ENCODE results near the gene MAEA.
A peak's percentile ranks its signal among the peaks of the same experiment; 100 is the strongest.
"Not testable (repeated sequence)": the region's sequence is repeated elsewhere in the genome, so short reads cannot be mapped to it uniquely, and the experiment has no call there.

MAEA gene

DNA sequence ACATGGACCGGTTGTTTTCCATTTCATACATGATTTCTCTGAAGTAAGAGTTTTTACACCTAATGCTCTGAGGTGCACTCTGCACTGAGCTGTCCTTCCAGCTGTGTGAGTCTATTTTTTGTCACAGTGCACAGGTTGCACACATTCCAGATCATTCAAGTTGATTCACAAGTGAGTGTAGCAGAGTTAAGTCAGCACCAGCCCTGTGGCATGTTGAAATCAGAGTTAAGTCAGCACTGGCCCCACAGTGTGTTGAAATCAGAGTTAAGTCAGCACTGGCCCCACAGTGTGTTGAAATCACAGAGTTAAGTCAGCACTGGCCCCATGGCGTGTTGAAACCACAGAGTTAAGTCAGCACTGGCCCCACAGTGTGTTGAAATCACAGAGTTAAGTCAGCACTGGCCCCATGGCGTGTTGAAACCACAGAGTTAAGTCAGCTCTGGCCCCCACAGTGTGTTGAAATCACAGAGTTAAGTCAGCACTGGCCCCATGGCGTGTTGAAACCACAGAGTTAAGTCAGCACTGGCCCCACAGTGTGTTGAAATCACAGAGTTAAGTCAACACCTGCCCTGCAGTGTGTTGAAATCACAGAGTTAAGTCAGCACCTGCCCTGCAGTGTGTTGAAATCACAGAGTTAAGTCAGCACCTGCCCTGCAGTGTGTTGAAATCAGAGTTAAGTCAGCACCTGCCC is 45.6 kb downstream of the MAEA start:
- ATAC-seq, result not testable (repeated sequence)

DNA sequence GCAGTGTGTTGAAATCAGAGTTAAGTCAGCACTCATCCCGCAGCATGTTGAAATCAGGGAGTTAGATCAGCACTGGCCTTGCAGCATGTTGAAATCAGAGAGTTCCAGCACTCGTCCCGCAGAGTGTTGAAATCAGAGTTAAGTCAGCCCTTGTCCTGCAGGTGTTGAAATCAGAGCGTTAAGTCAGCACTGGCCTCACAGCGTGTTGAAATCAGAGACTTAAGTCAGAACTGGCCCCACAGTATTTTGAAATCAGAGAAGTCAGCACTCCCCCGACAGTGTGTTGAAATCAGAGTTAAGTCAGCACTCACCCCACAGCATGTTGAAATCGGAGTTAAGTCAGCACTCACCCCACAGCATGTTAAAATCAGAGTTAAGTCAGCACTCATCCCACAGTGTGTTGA is 46.4 kb downstream of the MAEA start:
- ATAC-seq, result no peak

DNA sequence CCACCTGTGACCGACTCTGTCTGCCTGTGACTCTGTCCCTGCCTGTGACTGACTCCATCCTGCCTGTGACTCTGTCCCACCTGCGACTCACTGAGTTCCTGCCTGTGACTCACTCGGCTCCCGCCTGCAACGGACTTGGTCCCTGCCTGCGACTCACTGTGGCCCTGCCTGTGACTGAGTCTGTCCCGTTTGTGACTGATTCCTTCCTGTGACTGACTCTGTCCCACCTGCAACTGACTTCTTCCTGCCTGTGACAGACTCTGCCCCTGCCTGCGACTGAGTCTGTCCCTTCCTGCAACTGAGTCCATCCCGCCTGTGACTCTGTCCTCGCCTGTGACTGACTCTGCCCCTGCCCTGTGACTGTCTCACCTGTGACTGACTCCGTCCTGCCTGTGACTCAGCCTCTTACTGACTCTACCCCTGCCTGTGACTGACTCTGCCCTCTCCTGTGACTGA is 47.7 kb downstream of the MAEA start:
- ATAC-seq, result peak; percentile 87 to 88

DNA sequence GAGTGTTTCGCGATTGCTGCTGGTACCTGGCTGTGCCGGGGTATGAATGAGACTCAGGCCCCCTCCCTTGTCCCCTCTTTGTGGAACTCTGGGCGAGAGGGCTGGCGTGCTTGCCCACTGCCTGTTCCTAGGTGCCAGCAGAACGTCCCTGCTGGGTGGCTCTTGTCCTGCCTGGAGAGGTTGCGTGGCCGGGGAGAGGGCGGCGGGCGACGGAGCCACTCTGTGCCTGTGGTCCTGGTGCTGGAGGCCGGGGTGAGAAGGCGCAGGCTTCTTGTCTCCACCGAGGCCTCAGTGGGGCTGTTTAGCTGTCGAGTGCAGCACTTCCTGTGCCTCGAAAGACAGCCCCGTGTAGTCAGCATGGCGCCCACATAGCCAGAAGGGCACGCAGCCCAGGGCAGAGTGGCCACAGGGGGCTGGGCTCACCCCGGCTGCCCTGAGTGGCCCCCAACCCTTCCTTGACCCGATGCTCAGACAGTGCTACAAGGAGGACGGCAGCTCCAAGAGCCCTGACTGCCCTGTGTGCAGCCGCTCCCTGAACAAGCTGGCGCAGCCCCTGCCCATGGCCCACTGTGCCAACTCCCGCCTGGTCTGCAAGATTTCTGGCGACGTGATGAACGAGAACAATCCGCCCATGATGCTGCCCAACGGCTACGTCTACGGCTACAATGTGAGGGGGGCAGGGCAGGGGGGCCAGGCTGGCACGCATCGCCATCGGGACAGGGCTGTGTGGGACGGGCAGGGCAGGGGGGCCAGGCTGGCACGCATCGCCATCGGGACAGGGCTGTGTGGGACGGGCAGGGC is 48.5 kb downstream of the MAEA start:
- no peak for ATAC-seq

DNA sequence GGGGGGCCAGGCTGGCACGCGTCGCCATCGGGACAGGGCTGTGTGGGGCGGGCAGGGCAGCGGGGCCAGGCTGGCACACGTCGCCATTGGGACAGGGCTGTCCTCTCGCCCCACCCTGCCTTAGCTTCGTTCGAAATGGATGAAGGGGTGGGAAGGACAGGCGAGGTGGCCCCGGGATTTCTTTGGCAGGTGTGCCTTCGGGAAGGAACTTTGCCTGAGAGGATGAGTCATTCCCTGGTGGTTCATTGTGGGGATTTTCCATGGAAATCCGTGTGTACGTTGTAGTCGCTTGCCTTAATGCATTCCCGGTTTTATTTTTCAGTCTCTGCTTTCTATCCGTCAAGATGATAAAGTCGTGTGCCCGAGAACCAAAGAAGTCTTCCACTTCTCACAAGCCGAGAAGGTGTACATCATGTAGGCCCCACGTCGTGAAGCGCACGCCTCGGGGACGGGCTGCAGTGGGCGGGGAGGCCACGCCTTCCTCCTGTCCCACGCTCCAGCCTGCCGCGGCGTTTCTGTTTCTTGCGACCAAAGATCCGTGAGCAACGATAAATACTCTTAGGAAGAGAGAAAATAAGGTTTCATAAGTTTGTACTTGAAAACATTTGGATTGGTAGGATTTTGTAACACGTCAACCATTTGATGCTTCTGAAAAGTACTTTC is 49.2 kb downstream of the MAEA start:
- no peak for ATAC-seq

DNA sequence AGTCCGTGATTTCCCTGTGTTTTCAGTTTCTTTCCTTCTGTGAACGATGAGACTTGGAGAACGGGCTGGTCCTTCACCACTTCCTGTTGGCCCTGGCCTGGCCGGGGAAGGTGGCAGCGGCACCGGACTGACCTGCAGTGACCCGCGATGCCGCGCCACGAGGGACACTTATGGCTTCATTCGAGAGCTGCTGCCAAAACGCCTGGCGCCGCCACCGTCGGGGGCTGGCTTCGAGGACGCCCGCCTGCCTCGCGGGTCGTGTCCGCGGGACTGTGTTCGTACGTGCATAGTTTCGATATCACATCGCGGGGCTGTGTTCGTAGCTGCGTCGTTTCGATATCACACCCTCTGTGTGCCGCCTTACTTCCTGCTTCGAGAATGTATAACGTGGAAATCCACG is 49.8 kb downstream of the MAEA start:
- no peak for ATAC-seq

DNA sequence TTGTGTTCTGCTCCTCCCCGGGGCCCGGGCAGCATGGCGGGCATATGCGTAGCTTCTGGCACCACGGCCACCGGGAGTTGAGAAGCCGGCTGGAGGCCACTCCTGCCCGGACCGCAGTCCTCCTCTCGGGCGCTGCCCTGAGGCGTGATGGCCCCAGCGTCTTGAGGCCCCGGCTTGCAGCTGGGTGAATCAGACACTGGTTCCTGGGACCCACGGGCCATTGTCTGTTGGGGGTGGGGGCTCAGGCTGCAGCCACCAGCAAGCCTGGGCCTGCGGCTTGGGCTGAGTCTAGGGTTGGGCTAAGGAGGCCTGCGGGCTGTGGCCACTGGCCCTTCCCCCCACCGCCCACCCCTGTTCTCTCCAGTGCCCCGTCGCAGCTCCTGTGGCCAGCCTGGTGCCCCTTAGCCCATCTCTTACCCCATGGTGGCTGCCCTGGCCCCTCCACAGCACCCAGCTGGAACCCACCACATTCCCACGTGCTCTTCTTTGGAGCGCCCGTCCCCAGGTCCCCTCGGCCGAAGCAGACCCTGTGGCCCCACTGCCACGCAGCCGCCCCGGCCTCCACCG is 50.6 kb downstream of the MAEA start:
- ATAC-seq, result no peak

DNA sequence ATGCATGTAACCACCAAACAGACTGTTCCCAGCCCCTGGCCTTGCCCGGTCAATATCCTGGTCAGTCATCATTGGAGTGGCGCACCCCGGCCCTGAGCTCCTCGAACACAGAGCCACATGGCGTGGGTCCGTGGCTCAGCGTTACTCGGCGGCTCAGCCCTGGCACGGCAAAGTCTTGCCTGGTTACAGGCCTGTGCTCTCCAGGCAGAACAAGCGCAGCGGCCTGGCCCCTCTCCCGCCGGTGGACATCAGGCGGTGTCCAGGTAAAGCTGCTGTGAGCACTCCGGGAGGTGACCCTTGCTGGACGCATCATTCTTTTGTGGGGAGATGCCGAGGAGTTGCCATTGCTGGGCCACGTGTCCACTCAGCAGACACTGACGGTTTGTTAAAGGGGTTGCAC is 51.2 kb downstream of the MAEA start:
- ATAC-seq, result no peak

DNA sequence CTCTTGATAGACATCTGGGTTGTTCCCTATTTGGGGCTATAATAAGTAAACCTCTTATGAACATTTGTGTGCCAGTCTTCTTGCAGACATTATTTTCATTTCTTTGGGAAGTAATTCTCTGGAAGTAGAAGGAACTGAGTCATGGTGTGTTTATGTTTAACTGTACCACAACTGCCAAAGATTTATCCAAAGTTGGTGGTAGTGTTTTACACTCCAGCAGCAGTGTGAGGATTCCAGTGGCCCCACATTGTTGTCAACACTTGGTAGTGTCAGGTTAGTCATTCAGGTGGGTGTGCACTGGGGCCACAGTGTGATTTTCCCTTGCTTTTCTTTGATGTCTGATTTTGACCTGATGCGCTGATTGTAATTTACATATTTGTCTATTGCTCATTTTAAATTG is 52.3 kb downstream of the MAEA start:
- no peak for ATAC-seq

DNA sequence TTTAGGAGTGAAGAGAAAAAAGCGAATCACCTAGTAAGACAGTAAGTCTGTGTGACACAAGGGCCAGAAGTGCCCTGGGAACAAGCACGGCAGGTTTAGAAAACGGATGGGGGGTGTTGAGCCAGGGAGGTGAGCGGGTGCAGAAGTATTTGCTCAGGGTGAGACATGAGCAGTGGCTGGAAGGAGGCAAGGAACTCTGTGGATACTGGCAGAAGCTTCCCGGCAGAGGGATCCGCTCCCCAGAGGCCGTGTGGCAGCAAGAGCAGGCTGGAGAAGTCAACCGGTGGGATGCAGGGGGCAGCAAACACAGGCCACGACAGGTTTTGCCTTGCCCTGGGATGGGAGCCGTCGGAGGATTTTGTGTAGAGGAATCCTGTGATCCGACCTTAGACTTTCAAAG is 55.0 kb downstream of the MAEA start:
- no peak for ATAC-seq

DNA sequence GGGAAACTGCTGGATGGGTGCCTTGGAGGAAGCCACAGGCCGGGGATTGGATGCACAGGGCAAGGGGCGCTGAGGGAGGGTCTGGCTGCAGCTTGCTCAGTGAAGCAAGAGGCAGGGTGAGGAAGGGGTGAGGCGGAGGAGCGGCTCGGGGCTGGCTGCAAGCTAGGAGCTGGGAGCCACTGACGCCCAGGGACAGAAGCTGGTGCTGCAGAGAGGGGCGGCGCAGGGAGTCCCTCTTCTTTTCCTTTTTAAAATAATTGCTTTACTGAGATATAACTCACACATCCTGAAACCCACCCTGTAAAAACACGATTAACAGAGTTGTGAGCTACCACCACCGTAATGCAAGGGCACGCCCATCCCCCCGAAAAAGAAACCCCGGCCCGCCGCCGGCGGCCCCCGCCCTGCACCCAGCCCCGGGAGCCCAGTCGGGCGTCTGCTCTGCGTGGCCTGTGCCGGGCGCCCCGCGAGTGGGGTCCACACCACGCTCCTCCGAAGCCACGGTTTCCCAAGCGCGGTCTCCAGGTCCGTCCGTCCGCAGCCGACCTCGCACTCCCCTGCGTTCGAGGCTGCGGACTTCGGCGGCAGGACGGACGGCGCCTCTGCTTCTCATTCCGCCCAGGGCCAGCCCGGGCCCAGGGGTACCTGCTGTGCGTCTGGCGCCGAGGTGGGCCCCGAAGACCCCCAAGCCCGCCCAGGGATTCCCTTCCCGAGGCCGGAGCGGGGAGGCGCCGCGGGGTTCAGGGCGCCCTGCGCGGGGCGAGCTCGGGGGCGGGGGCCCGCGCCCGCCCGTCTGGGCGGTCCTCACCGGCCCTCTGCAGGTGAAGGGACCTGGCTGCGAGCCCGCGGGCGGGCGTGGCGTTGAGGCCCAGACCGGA is 56.5 kb downstream of the MAEA start:
- peak in 1 of 2 donors; percentile 25 for ATAC-seq

DNA sequence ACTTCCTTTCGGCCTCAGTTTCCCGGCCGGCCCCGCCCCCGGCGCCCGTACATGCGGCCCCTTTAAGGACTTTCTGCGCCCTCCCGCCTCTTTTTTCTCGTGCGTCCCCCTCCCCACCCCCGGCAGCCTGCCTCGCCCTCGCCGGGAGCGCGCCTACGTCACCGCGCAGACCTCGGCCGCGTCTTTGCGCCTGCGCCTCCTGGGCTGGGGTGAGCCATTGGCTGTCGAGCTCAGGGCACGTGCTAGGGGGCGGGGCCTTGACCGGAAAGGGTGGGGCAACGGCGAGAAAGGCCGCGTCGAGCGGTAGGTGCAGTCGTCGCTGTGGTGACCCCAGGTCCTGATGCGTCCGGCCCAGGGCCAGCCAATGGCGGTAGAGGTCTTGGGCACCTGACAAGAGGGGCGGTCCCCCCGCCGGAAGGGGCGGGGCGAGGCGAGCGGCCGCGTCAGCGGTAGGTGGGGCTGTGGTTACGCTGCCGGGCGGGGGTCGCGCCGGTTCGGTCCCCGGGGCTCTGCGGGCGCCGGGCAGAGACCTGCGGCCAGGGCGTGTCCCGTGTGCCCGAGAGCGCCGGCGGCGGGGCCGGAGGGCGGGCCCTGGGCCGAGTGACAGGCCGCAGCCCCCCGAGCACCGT is 57.2 kb downstream of the MAEA start, which contains the start of gene UVSSA:
UVSSA (plus strand) TSS at position 428 of the 629 bp plus-strand sequence. CDS start 884 bp downstream, outside the sequence.
- peak; percentile 96 to 97 for ATAC-seq

DNA sequence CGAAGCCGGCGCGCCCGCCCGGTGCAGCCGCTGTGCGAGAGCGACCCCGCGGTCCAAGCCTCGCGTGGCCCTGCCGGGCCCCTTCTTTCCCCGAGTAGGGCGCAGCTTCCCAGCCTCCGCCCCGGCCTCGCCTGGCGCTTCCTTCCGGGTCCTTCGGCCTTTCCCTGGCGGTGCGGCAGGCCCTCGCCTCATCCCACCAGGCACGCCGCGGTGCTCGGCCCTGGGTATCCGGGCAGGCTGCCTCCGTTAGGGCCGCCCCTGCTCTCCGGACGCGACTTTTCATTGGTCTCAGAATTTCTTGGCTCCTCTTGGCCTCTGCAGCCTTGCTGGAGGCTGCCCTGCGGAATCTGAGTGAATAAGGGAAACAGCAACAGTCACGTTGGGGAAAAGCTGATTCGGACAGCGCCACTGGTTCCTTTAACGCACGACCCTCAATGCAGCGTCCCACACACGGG is 57.7 kb downstream of the MAEA start:
- ATAC-seq, result peak; percentile 14

DNA sequence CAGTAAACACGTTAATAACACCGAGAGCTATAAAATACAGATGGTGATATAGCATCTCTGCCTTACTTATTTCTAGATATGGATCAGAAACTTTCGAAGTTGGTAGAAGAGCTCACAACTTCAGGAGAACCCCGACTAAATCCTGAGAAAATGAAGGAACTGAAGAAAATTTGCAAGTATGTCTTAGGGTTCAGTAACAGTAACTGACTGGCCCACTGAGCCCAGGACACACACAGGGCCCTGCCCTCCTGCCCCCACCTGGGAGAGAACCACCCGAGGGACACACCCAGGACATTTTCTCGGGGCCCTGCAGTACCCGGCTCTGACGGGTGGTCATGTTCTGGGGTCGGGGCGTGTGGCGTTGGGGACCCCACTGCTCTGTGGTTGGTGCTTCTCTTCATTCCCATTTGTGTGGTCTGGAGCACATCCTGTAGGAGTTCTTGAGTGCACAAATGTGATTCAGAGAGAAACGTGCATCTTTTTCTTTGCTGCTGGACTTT is 58.4 kb downstream of the MAEA start:
- ATAC-seq, result no peak

DNA sequence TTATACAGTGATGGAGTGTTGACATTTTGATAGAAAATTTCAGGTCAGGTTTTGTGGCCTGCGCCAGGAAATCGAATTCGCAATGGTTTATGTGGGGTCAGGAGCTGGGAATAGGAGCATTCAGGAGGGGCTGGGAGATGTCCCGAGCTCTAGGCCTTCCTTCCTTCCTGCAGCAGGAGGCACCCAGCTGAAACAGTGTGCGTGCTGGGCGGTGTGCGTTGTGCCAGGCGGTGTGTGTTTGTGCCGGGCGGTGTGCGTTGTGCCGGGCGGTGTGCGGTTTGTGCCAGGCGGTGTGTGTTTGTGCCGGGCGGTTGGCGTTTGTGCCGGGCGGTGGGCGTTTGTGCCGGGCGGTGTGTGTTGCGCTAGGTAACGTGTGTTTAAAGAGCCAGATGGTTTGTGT is 59.1 kb downstream of the MAEA start:
- ATAC-seq, result no peak

DNA sequence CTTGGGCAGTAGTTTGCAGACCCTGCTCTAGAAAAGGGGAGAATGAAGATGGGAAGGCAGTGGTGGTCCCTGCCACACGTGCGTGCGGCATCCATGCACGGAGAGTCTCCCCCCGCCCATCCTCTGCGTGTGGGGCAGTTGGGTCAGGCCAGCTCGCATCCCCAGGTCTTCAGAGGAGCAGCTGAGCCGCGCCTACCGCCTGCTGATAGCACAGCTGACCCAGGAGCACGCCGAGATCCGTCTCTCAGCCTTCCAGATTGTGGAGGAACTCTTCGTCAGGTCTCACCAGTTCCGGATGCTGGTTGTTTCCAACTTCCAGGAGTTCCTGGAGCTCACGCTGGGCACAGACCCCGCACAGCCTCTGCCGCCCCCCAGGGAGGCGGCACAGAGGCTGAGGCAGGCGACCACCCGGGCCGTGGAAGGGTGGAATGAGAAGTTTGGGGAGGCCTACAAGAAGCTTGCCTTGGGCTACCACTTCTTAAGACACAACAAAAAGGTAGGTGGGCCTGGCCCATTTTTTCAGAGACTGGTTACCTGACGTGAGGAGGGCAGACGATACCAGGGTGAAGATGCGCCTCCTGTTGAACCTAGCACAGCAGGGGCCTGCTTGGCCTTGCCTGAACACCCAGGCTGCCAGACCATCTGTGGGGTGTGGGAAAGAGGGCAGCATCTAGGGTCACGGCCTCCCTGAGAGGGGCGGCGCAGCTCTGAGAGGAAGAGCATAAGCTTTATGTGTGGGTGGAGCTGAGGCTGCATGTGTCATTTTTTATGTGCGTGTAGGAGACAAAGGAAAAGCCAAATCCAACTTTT is 59.9 kb downstream of the MAEA start:
- no peak for ATAC-seq

DNA sequence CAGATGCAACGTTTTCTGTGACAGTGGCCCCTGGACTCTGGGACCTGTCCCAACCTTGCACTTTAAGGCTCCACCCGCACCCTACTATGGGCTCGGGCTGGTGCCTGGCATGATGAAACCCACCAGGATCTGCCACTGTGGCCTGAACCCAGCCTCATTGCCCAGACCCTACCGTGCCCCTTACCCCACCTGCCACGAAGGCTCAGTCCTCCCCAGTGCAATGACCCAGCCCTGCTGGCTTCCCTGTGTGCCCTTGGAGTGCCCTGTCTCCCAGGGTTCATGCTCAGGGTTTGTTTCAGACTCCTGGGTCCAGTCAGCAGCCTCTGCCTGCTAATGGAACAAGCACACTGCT is 60.5 kb downstream of the MAEA start:
- no peak for ATAC-seq

DNA sequence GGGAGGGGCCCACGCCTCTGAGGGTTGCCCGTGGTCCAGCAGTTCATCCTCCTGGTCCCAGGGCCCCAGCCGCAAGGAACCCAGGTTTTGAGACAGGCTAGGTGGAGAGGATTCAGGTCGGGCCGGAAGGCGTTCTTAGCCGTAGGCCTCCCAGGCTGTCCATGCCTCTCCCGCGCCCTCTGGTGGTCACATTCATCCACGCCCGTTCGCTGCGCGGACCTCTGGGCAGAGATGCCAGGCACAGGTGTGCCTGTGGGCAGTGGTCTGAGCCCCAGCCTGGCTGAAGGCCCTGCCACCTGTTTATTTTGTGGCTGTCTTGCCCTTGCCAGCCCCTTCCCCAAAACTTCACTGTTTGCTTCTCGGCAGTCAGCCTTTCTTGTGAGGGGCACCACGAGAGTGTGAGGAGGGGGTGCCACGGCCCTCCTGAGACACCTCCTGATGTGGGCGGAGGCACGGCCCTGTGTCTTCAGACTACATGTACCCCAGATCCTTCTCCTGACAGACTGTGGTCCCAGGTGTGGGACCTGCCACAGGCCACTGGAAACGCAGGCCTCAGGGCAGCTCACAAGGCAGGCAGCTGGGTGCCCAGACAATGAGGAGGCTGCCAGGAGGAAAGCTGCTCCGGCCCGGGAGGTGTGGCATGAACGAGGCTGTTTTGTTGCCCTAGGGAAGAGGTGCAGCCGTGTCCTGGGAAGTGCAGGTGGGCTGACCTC is 62.3 kb downstream of the MAEA start:
- peak; percentile 19 to 39 for ATAC-seq

DNA sequence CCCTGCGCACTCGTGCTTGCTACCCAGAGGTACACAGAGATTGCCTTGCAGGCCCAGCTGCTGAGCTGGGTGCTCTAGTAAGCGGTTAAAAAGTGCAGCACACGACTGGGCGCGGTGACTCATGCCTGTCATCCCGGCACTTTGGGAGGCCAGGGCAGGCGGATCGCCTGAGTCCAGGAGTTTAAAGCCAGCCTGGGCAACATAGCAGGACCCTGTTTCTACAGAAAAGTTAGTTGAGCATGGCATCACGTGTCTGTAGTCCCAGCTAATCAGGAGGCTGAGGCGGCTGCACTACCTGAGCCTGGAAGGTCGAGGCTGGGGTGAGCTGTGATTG is 62.8 kb downstream of the MAEA start:
- no peak for ATAC-seq

Data from activated CD4-positive, CD25-positive, alpha-beta regulatory T cell treated with anti-CD3 and anti-CD28 coated beads, Interleukin-2, amount 50 U/mL, for 24 hours (primary cell).